HG02938 (cell line): Measurements from ENCODE around the gene RAI1.
A peak's percentile ranks its signal among the peaks of the same experiment; 100 is the strongest.

Source experiments
- ATAC-seq: cut with Tn5 transposase; IDR thresholded peaks from one replicate; pipeline ENCODE4 v1.9.1; 2021; ENCODE audit warnings: mild to moderate bottlenecking, moderate library complexity; ENCODE audit not compliant: unreplicated experiment

Gene RAI1

DNA sequence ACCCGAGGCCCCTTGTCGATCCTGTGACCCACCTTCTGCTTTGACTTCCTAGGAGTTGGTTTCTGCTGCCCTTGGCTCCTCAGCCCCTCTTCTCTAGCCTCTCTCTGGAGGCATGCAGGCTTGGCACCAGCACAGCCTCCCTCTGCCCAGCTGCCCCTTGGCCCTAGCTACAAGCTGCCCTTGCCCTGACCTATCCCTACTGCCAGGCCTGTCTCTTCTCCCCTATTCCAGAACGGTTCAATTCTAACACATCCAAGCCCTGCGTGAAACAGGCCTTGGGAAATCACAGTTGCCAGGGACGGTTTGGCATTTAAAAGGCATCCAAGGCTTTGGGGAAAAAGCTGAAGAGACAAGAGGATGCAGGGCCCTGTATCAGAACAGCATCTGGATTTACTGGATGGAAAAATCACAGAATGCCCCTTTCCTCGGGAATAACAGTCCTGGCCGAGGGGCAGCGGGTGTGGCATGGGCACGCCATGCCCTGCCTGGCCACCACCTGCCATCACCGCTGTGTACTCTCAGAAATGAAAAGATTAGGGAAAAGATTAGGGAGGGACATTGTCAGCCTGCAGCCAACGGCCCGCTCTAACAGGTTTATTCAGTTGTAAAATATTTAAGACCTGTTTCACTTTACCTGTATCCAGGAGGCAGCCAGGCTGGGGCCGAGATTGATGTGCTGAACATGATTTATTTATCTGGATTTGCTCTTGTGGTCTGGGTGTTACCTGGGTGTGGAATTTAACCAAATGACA, 15.8 kb downstream of the RAI1 start:
- ATAC-seq, result no peak

DNA sequence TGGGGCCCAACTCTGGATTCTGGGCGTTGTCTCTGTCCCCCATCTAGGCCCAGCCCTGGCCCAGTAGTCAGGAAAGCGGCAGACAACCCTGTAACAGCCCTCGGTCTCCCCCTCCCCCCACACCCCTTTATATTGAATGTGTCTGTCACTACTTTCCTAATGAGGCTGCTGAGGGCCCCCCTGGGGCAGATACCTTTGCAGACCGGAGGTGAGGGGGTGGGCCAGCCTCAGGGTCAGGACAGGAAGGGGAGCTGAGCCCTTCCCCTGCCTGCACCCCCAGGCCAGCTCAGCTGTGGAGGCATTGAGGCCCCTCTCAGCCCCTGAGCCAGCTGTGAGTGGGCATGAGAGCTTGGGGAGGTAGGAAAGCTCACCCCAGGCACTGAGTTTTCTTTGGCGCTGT, 17.1 kb downstream of the RAI1 start:
- no peak for ATAC-seq

DNA sequence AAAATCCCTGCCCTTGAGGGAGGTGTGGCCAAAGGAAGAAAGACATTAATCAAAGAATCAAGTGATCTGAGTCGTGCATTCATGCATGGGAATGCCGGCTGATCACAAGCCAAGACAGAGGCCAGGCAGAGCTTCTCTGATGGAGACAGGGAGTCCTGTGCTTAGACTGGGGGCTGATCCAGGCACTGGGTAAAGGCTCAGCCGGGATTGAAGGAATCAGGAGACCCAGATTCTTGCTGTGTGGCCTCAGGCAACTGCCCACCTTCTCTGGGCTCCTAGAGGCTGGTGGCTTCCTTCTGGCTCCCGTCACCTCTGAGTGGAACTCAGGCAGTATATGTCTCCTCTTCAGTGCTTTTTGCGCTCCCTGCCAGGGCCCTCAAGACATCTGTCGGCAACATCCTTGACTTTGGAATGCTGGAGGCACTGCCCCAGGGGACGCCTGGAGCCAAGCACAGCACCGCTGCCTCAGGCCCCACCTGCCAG, 17.7 kb downstream of the RAI1 start:
- no peak for ATAC-seq

DNA sequence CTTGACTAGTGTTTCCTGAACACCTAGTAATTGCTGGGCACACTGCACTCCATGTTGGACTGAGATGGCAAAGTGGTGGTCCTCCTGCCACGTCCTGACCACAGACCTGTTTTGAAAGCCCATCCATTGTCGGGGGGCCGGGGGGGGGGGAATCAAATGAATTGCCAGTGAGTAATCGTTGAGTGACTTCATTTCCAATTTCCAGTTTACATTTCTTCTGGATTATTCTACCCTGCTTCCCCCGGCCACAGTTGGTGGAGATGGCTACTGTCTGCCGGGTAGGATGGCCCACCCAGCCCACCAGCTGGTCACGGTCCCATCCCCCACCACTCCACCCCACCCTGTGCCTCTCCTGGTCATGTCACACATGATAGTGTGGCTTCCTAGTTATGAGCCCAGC, 18.2 kb downstream of the RAI1 start:
- no peak for ATAC-seq

DNA sequence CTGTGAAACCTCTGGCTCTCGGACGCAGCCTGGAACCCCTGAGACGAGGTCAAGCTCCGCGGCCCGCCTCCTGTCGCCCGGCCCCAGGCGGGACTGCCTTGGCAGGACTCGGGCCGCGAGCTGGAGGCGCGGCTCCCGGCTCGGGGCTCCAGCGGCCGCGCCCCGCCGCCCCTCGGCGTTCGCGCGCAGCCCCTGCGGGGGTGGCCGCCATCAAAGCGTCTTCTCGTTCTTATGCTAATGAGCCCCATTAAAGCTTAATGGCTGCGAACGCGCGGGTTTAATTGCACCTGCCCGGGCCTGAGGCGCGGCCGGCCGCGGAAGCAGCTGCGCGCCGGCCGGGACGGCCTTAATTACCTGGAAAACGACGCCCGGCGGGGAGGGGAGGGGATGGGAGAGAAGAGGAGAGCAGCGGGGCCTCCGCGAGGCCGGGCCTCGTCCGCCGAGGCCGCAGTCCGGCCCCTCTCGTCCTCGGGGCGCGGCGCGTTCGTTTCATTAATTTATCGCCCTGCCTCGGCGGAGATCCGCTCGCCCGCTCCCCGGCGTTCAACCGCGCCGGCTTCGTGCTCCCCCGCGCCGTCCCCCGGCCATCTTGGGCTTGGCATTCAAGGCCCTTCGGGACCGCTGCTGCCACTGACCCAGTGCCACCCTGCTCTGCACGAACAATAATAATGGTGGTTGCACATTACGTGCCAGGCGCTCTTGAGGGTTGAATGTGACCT, 19.2 kb downstream of the RAI1 start:
- no peak for ATAC-seq

DNA sequence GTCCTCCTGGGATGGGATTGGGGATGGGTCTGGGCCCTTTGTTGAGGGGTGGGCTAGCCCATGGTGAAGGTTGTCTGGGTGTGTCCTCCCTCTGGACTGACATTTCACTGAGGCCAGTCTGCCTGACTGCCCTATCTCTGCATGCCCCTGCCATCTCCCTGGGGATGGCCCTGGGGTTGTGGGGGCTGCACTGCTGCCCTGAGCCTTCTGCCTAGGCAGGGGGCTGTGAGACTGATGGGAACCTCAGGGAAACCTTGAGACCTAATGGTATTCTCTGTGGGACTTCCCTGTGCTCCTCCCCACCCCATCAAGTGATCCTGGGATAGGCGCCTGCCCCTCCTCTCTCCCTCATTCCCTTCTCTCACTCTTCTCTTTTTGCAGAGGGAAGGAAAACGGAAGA, 19.9 kb downstream of the RAI1 start:
- ATAC-seq, result no peak

DNA sequence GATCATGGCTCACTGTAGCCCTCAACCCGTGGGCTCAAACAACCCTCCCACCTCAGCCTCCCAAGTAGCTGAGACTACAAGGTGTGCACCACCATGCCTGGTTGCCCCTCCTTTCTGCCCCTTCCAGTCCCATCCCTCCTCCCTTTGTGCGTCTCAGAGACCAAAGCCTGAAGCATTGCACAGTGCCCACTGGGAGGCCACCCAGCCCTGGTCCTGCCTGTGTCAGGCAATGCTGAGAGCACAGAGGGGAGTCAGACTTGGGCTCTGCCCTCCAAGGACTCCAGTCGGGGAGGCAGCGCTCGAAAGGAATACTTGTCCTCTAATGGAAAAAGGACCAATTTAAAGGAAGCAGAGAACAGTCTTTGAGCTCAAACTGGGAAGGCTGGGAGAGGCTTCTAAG, 20.4 kb downstream of the RAI1 start:
- ATAC-seq, result no peak

DNA sequence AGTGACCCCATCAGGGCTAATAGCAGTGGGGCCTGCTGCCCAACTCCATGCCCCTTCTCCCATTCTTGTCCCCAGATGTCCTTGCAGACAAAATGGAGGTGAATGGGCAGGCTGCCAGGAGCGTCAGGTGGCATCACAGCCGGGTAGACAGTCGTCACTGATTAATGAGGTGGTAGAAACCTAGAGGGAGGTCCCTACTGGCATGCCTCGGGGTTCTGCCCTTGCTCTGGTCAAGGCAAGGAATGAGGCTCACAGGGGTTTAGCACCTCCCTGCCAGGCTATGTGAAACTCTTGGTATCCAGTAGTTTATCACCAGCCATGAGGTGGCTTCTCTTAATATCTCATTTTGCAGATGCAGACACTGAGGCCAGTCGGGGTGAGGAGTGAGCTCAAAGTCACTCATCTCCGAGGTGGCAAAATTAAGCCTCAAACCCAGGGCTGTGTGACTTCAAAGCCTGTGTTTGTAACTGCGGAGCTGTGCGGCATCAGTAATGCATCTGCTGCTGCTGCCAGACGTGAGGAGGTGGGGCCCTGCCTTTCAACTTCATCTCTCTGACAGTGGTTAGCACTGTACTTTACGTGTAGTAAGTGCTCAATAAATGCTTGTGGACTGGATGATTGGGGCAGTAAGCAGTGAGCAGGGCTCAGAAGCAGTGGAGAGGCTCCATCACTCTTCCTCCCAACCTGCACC, 21.3 kb downstream of the RAI1 start:
- ATAC-seq, result no peak

DNA sequence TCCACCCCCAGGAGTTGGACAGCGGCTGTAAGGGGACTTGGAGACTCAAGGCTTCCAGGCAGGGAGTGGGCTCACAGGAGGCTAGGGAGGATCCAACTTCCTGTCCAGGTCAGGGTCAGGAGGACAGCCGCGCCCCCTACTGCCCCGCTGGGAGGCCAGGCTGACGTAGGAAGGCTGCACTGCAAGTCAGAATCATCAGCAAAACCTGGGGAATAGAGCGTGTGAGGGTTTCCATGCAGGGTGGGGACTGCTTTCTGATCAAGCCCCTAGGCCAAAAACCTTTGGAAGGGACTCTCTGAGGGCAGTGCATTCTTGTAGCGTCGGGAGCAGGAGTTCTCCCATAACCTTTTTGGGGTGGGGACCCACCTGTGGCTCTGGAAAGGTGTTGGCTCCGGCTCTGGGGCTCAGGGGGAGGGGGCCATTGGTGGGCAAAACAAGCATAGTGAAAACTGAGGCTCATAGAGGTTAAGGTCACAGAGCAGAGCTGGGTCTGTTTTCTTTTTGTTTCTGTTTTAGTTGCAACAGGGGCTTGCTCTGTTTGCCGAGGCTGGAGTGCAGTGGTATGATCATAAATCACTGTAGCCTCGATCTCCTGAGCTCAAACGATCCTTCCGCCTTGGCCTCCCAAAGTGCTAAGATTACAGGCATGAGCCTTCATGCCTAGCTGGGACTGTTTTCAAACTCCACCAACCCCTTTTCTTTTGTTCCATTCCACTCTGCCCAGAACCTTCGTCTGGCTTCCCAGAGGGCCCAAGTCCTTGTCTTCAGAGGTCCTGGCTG, 22.1 kb downstream of the RAI1 start:
- ATAC-seq, result no peak

DNA sequence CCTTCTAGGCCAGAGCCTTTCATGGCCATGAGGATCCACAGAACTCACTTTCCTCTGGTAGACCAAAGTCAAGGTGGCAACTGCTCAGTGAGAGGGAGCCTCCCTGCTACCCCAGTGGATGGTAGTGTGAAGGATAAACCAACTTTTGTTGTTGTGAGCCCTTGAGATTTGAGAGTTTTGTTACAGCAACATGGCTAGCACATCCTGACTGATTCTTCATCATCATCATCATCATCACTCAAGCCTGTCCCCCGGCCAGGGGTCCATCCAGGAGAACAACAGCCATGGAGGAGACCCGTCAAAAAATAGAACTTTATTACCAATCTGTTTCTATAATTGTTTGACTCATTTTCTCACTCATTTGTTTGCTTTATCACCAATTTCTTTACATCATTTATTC, 23.7 kb downstream of the RAI1 start:
- no peak for ATAC-seq

DNA sequence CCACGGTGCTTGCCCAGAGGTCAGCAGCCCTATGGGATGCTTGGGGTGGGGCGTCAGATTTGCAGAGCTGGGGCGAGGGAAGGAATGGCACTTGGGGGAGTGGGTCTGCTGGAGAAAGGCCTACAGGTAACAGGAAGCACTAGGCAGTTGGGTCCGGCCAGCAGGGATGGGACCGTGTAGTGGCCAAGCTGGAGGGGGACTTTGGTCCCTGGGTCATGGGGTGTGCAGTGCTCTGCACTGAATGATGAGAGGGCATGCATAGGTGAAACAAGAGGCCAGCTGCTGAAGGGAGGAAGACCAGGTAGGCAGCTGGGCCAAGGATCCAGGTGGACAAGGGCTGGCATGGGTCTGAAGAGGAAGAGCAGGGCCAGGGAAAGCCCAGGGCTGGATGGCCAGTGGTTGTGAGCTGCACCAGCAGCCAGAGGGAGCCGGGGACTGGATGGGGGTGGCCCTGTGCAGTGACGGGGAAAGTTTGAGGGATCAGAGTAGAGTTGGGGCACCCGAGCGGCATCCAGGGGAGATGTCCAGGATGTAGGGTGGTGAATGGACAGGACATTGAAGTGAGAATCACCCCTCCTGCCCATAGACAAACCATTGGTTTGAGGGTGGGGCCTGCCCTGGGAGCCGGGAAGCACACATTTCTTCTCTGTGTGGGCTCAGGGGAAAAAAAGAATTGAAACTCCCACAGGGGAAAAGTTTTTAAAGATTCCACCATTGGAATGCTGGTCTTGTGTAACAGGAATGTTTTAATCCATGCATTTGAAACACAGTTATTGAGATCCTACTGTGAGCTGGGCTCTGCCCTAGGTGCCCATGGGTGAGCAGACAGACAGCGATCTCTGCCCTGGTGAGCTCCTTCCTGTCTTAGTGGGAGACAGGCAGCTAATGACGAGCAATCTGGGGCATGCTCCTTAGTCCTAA, 25.1 kb downstream of the RAI1 start:
- no peak for ATAC-seq

DNA sequence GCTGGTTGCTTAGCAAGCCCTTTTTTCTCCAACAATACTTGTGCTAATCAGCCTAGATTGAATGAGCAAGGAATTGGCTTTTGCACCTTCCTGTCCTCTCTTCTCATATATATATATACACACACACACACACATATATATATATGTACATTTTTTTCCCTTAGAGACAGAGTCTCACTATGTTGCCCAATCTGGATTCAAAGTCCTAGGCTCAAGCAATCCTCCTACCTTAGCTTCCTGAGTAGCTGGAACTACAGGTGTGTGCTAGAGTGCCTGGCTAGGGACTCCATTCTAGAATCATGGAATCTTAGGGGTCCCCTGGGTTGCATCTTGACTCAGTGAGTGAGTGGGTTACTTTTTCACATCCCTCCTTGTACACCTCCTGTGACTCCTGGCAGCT, 27.0 kb downstream of the RAI1 start:
- no peak for ATAC-seq

DNA sequence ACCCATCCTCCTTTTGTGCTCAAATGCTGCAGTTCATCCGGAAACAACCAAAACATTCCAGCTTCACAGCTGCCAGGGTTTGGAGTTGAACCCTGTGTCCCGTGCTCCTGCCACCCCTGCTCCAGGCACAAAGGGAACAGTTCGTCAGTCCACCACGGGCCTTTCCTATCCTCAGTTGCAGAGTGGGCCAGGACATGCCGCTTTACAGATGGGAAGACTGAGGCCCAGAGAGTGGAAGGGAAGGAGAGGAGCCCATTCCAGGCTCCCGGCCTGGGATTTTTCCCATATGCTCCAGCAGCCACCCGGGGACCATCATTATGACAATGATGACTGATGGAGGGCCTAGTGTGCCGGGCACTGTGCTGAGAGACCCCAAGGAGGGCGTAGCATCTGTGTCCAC, 27.6 kb downstream of the RAI1 start:
- ATAC-seq, result no peak

DNA sequence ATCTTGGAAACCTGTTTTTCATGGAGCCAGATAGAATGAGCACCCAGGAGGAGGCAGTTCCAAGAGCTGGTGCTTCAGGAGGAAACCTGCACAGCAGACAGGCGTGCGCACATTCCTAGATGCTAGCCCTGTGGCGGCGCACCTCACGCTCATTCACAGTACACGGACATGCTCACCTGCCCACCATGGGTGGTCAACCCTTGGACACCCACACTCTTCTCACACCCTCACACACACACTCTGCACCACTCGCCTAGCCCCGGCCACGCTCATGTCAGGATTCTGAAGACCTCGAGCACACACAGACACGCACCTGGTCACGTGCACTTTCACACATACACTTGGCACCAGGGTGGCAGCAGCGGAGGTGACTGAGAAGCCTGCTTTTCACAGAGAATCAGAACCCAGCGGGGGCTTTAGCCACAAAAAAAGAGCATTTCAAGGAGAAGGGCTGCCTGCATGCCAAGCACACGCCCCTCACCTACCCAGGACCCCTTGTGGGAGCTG, 28.6 kb downstream of the RAI1 start:
- no peak for ATAC-seq

DNA sequence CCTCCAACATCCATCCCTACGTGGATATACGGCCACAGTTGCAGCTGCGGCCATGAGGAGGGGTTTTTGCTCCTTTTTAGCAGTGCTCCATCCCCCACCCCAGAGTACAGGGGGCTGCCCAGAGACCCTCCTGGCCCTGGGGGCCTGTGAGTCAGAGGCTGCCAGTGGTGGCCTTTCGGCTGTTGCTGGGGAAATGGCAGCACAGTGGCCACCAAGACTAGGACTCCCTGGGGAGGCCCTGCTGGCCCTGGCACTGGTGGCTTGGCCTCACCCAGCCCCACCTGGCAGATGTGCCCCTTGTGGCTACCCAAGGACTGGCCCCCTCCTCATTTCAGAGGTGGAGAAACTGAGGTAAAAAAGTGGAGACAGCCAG, 29.1 kb downstream of the RAI1 start:
- no peak for ATAC-seq

DNA sequence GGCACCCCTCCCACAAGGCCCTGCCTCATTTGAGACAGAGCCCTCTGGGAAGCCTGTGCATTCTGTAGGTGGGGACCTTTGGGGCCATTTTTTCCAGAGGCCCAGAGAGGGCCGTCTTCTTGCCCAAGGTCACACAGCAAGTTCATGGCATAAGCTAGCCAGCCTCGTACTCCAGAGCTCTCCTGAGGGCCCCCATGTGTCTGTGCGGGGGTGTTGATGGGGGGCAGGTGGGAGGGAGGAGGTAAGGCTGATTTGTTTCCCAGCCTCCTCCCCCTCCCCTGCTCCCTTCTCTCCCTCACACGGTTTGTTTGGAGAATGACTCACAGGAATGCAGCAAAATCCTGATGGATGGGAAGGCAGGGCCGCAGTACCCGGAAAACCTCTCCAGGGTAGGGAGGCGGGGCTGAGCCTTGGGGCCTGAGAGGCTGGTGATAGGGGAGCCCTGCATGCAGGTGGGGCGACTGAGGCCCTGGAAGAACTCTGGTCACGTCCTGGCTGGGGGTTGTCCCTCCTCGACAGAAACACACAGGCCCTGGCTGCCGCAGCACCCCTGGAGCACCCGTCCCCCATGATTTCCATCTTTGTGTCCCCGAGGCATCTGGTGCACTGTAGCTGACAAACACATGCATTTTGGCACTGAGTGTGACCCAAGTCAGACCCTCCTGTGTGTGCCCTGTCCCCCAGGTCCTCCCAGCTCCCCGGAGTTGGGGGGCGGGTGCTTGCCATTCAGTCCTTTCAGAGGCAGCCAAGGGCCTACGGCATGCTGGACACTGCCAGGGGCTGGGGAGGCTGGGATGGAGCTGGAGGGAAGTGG, 29.7 kb downstream of the RAI1 start:
- no peak for ATAC-seq

DNA sequence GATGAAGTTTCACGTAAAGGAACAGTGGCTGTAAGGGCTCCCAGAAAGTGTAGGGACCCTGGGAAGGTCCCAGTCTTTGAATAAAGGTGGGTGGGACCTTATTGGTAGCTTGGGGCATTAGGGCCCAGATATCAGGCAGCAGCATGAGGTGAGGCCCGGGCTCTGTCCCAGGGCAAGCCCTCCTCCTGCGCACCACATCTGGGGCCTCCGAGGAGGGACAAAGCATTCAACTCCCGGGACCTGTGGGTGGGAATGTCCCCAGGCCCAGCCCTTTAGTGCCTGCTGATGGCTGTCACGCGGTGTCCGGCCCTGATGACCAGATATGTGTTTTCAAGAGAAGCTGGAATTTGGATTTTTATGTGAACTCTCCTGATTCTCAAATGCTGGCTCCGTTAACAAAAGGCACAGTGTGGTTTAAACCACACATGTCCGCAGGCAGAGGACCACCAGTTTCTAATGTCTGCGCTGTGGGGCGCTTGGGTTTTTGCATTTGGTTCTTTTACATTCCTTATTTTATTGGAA, 30.4 kb downstream of the RAI1 start:
- no peak for ATAC-seq

DNA sequence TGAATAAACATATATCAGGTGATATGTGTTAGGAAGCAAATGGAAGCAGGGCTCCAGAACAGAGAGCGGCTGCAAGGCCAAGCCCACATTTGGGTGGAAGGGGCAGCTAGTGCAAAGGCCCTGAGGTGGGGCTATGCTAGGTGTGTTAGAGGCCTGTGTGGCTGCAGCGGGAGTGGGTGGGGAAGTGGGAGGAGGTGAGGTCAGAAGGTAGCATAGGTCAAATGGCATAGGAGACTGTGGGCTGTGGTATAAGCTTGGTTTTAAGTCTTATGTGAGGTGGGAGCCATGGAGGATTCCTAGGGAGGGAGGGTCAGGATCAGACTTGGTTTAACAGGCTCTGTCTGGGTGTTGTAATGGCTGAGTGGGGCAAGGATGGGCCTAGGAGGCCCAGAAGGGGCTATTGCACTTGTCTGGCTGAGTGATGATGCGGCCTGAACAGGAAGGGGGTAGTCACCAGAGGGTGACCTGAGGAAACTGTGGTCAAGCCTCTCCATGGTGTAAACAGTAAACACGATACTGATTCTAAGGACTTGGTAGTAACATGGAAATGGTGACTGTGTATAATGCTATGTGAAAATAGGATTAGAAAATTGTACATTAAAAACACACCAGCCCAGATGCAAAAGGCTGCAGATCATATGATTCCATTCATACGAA, 31.1 kb downstream of the RAI1 start:
- ATAC-seq, result peak; percentile 75
